ENCODE results near the gene FNDC3B. TPM values are rescaled to one million over a fixed set of nuclear protein-coding genes. Genes with fewer than 3 reads are reported as not detected.

The FNDC3B gene
- polyA plus RNA-seq, 6 donors from 2014 or later, result 1.2 to 3.1 (median 2.2) TPM; not detected in 1

DNA sequence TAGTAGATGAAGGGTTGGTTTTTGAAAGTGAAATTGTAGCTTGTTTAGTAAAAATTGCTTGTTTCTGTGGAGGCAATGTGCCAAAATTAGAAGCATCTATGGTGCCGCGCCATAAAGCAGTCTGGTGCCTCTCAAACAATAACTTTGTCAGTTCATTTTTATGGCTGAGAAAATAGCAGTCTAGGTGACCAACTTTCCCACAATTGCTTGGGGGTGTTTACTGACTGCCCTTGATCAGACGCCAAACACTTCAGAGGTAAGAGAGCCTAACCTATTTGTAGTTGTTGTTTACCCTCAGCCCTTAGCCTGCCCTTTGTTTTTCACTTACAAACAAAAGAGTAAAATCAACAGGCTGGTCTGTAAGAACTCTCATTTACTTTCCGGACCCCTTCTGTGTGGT lies 174.5 kb downstream of the FNDC3B start:
- no peaks in the 10 kb centered on the region for H3K9me3 Mint-ChIP-seq
- H3K36me3 Mint-ChIP-seq, result peaks cover 0 to 3% of the 10 kb centered on the region in 2 donors
- H3K27ac Mint-ChIP-seq, result no peak overlapping the region
- peaks cover 0 to 3% (median 0%) of the 10 kb centered on the region in 3 donors for H3K4me1 Mint-ChIP-seq
- H3K27me3 Mint-ChIP-seq, result no peaks in the 10 kb centered on the region
- DNase-seq, result no peak
- H3K4me3 Mint-ChIP-seq, result no peak overlapping the region
- ATAC-seq (ENCODE audit: low read depth in 2 of 2), result no peak

DNA sequence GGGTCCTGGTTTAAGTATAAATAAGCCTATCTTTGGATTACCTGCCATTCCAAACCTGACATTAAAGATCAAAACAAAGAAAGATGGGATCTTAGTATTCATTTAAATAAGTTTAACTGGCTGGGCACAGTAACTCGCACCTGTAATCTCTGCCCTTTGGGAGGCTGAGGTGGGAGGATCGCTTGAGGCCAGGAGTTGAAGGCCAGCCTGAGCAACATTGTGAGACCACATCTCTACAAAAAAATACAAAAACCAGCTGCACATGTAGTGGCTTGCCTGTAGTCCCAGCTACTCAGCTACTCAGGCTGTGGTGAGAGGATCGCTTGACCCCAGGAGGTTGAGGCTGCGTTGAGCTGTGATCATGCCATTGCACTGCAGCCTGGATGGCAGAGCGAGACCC lies 176.9 kb downstream of the FNDC3B start:
- Mint-ChIP-seq H3K4me1 (peaks cover 0 to 3% (median 0%) of the 10 kb centered on the region in 3 donors), H3K27me3 (no peaks in the 10 kb centered on the region), H3K9me3 (no peaks in the 10 kb centered on the region), H3K36me3 (peaks cover 0 to 3% of the 10 kb centered on the region in 2 donors), H3K4me3 (no peak overlapping the region), H3K27ac (peak overlapping the region in 1 of 6 donors; percentile 13)
- DNase-seq (no peak), ATAC-seq (ENCODE audit: low read depth in 2 of 2) (no peak)

DNA sequence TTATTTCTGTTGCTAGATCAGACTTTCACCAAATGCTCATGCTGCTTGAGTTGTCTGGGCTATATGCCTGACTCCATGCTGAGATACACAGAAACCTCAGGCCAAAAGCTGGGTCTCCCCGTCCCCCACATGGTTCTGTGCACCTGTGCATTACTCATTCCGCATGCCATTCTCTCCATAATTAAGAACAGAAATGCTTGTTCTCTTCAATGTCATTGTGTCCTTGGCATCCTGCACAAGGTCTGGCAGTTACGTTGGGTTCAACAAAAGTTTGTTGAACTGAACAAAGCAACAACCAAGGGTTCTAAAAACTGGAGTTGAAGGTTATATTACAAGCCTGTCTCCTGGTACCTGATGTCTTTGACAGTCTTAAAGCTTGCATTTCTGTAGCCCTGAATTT lies 177.5 kb downstream of the FNDC3B start:
- Mint-ChIP-seq H3K36me3 (peaks cover 0 to 3% of the 10 kb centered on the region in 2 donors), H3K4me3 (no peak overlapping the region), H3K27me3 (no peaks in the 10 kb centered on the region), H3K27ac (no peak overlapping the region), H3K9me3 (no peaks in the 10 kb centered on the region), H3K4me1 (peaks cover 0 to 3% (median 0%) of the 10 kb centered on the region in 3 donors)
- ATAC-seq (ENCODE audit: low read depth in 2 of 2), result no peak
- DNase-seq, result no peak

DNA sequence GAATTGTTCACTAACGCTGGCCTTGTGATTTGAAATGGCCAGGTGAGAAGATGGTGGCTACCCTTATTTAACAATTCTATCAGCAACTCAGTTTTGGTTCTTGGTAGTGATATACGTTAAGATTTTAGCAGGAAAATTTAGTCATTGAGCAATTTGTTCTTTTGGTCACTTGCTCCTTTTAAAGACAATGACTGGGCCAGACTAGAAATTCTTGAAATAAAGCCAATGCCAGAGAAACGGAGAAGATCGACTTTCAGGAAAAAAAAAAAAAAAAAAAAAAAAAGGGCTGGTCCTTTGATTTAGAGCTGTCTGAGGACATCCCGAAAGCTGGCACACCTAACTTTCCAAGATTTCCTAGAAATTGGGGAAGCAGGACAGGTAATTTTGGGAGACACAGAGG lies 178.5 kb downstream of the FNDC3B start:
- no peaks in the 10 kb centered on the region for H3K27me3 Mint-ChIP-seq
- no peaks in the 10 kb centered on the region for H3K9me3 Mint-ChIP-seq
- H3K4me3 Mint-ChIP-seq, result no peak overlapping the region
- H3K4me1 Mint-ChIP-seq, result peaks cover 0 to 3% (median 0%) of the 10 kb centered on the region in 3 donors
- ATAC-seq (ENCODE audit: low read depth in 2 of 2) (no peak), DNase-seq (no peak)
- no peak overlapping the region for H3K27ac Mint-ChIP-seq
- peaks cover 0 to 3% of the 10 kb centered on the region in 2 donors for H3K36me3 Mint-ChIP-seq

DNA sequence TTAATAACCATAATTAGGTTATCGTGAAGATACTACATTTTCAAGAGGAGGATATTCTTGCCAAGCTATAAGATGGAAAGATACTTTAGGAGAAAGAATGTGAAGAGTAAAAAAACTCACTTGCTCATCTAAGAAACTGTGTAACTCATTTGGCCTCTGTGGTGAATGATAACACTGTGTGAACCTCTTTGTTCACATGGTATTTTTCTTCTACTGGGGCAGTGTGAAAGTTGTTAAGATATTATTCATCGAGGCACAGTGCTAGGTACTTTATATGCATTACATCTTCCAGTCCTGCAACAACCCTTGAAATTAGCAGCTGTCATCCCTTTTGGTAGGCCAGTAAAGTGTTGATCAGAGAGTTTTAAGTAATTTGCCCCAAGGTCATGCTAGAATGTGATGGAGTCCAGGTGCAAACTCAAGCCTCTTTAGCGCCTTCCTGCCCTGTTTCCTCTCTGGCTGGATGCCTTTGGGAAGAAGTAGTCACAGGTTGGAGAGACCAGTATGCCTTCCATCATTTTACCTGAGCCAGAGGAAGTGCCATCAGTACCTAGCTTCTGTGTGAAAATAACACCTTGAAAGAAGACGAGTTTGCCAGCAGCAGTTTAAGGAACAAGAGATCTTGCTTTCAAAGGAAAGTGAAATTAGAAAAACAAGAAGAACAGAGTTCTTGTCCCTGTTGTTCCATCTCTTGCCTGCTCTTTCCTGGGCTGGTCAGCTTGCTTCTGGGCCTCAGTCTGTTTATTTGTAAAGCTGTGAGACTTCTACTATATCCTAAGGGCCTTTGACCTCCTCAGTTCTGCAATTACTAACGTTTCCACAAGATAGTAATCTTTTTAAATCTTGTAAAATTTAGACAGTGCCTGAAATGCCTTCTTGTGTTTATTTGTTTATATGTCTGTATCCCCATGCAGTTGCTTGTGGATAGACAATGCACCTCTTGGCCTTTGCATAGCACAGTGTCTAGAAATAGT lies 179.3 kb downstream of the FNDC3B start:
- Mint-ChIP-seq H3K4me3 (no peak overlapping the region), H3K27me3 (no peaks in the 10 kb centered on the region), H3K9me3 (no peaks in the 10 kb centered on the region), H3K36me3 (no peaks in the 10 kb centered on the region), H3K4me1 (peaks cover 0 to 3% (median 0%) of the 10 kb centered on the region in 3 donors), H3K27ac (peak overlapping the region in 1 of 6 donors; percentile 63)
- DNase-seq, result no peak
- no peak for ATAC-seq (ENCODE audit: low read depth in 2 of 2)

DNA sequence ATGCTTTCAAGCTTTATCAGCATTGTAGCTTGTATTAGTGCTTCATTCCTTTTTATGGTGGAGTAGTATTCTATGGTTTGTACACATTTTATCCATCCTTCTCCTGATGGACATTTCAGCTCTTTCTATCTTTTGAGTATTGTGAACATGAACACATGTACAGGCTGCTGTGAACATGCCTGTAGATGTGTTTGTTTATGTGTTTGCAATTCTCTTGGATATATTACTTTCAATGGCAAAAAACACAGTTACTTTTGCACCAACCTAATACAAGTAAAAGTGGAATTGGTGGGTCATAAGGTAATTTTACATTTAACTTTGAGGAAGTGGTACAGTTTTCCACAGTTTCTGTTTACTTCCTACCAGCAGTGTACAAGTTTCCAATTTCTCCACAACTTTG lies 180.4 kb downstream of the FNDC3B start:
- Mint-ChIP-seq H3K36me3 (no peaks in the 10 kb centered on the region), H3K4me3 (no peak overlapping the region), H3K27ac (no peak overlapping the region), H3K4me1 (peaks cover 0 to 3% (median 0%) of the 10 kb centered on the region in 3 donors), H3K9me3 (no peaks in the 10 kb centered on the region), H3K27me3 (no peaks in the 10 kb centered on the region)
- DNase-seq (no peak), ATAC-seq (ENCODE audit: low read depth in 2 of 2) (no peak)

DNA sequence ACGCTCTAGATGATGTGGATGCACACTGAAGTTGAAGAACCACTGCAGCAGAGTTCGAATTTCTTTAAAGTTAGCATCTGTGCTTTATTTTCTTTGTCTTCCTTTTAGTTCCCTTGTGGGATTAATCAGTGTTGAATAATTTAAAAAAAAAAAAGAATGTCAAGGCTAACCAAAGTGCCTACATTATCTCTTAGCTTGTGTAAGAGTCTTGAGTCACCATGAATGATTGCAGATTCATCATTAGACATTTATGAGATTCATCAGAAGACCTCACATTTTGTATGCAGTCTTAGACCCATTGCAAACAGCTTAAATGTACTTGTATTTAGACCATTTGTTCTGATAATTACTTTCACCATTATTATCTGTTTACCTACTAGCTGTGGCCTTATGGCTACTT lies 182.2 kb downstream of the FNDC3B start:
- H3K4me1 Mint-ChIP-seq, result peaks cover 0 to 3% (median 0%) of the 10 kb centered on the region in 3 donors

DNA sequence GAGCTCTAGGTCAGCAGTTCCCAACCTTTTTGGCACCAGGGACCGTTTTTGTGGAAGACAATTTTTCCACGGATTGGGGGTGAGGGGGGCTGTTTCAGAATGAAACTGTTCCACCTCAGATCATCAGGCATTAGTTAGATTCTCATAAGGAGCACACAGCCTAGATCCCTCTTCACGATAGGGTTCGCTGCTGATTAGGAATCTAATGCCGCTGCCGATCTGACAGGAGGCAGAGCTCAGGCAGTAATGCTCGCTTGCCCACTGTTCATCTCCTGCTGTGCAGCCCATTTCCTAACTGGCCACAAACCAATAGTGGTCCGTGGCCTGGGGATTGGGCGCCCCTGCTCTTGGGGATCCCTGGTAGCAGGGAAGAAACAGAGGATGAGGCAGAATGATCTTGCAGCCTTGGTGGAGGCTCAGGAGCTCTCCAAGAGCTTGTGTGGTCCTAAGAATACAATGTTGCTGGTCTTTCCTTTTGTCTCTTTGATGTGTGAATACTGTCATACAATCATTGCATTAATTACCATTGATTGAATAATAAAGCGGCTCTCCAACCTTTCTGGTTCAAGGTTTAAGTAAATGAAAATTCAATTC lies 183.2 kb downstream of the FNDC3B start:
- ATAC-seq (ENCODE audit: low read depth in 2 of 2) (no peak), DNase-seq (no peak)
- Mint-ChIP-seq H3K27ac (no peak overlapping the region), H3K9me3 (no peaks in the 10 kb centered on the region), H3K4me3 (no peak overlapping the region), H3K27me3 (no peaks in the 10 kb centered on the region), H3K4me1 (peaks cover 0 to 3% (median 0%) of the 10 kb centered on the region in 3 donors), H3K36me3 (no peaks in the 10 kb centered on the region)

More for the DNA sequence above, 182.2 kb downstream of the FNDC3B start:
- H3K9me3 Mint-ChIP-seq, result no peaks in the 10 kb centered on the region
- DNase-seq (no peak), ATAC-seq (ENCODE audit: low read depth in 2 of 2) (no peak)
- no peak overlapping the region for H3K27ac Mint-ChIP-seq
- no peaks in the 10 kb centered on the region for H3K36me3 Mint-ChIP-seq
- H3K4me3 Mint-ChIP-seq, result no peak overlapping the region
- no peaks in the 10 kb centered on the region for H3K27me3 Mint-ChIP-seq

DNA sequence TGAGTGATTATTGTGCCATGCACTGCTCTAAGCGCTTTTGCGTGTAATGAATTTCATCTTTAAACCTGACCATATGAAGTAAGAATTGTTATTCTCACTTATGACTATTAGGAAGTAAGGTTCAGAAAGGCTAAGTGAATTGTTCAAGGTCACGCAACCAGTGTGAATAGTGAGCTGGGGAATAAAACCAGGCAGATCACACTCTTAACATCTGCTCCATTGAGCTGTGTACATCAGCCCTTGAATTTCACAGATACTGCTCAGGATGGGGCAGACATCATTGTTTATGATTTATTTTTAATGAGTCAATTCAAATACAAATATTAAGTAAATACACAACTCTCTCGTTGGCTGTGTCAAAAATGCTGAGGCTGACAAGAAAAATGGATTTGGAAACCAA lies 184.5 kb downstream of the FNDC3B start:
- Mint-ChIP-seq H3K27me3 (no peaks in the 10 kb centered on the region), H3K4me3 (no peak overlapping the region), H3K9me3 (no peaks in the 10 kb centered on the region), H3K36me3 (no peaks in the 10 kb centered on the region), H3K4me1 (peaks cover 0 to under 1% (median 0%) of the 10 kb centered on the region in 3 donors), H3K27ac (no peak overlapping the region)
- no peak for ATAC-seq (ENCODE audit: low read depth in 2 of 2)
- no peak for DNase-seq

DNA sequence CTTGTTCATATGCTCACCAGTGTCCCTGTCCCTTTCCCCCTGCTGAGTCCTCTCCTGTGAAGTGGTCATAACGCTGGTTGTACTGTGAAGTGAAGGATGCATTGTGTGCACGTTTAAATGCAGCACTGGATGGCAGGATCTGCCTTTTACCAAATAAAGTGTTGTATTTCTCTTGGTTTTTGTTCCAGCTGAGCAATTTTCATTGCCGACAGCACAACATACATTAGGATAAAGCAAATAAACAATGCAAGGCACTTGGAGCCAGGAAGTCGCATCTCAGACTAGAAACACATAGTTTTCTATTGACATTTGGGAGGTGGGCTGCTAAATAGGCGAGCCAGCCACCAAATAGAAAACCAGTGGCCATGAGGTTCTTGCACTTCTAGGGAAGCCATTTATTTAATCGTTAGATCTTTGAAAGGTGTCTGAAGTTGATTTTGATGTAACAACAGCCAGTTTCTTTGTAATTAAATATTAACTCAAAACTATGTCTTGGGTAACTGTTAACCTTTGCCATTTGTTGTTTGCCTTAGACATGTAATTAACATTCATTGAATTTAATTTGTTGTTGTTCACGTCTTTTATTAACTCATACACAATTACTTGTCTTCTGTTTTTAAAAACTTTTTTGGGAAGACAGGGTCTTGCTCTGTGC lies 185.3 kb downstream of the FNDC3B start:
- Mint-ChIP-seq H3K4me3 (no peak overlapping the region), H3K36me3 (no peaks in the 10 kb centered on the region), H3K4me1 (no peaks in the 10 kb centered on the region), H3K27me3 (no peaks in the 10 kb centered on the region), H3K9me3 (no peaks in the 10 kb centered on the region), H3K27ac (no peak overlapping the region)
- ATAC-seq (ENCODE audit: low read depth in 2 of 2) (no peak), DNase-seq (no peak)

DNA sequence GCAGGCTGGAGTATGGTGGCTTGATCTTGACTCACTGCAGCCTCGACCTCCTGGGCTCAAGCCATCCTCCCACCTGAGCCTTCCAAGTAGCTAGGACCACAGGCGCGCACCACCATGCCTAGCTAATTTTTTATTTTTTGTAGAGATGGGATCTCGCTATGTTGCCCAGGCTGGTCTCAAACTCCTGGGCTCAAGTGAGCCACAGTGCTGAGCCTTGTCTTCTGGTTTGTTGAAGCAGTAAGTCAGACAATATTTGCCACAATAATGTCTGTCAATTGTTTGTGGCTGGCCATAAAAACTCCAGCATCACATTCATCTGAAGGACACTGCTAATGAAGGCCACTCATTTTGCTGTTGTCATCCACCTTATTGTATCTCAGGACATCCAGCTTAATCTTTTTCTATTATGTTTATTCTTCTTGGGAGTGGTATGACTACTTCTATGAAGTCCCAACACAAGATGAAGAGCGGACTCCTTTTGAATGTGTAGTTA lies 185.9 kb downstream of the FNDC3B start:
- no peak for DNase-seq
- no peaks in the 10 kb centered on the region for H3K27me3 Mint-ChIP-seq
- no peak for ATAC-seq (ENCODE audit: low read depth in 2 of 2)
- H3K4me1 Mint-ChIP-seq, result no peaks in the 10 kb centered on the region
- no peak overlapping the region for H3K27ac Mint-ChIP-seq
- no peaks in the 10 kb centered on the region for H3K9me3 Mint-ChIP-seq
- no peak overlapping the region for H3K4me3 Mint-ChIP-seq
- H3K36me3 Mint-ChIP-seq, result no peaks in the 10 kb centered on the region

DNA sequence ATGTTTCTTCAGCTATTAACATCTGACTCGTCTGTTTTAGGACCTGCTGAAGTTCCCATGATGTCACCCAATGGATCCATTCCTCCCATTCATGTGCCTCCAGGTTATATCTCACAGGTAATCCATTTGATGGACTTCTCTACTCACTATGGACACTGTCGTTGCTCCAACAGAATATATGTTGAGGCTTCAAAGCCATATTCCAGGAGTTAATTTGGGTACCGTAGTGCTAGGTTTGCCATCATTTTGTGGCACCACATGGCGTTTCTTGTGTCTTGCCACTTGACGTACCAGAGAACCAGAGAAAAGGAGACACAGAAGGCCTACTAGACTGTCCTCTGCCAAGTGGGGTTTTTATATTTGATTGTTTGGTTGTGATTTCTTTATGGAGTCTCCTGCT lies 187.5 kb downstream of the FNDC3B start:
- Mint-ChIP-seq H3K27me3 (no peaks in the 10 kb centered on the region), H3K27ac (no peak overlapping the region), H3K4me1 (no peaks in the 10 kb centered on the region), H3K36me3 (peaks cover 0 to 6% of the 10 kb centered on the region in 2 donors), H3K9me3 (no peaks in the 10 kb centered on the region), H3K4me3 (no peak overlapping the region)
- ATAC-seq (ENCODE audit: low read depth in 2 of 2), result no peak
- DNase-seq, result no peak

DNA sequence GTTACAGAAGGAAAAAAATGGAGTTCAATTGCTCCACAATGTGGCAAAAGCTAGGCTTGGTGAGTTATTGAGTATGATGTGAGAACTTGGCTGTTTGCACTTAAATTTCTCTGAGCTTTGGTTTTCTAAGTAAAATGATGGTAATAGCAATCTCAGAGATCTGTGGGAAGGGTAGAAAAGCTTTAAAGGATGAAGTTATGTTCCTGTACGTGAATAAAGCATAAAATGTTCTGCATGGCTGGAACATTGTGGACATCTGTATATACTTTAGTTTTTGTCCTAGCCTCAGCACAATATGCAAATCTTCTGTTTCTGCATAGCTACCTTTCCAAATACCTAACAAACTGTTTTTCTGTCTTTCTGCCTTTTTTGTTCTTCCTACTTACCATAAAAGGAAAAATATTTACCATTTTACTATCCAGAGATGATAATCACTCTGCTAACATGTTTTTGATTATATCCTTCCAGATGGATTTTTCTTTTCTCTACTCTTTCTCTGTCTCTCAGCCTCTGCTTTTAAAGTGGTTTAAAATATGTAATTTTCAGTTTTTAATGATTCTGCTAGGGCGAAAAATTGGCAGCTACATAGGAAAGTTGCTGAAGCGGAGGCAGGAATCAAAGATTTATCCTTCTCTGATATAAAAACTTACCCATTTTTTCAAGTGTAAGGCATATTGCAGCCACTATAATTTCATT lies 188.1 kb downstream of the FNDC3B start:
- DNase-seq (no peak), ATAC-seq (ENCODE audit: low read depth in 2 of 2) (no peak)
- Mint-ChIP-seq H3K27me3 (no peaks in the 10 kb centered on the region), H3K27ac (peak overlapping the region in 1 of 6 donors; percentile 66), H3K4me3 (no peak overlapping the region), H3K4me1 (no peaks in the 10 kb centered on the region), H3K9me3 (no peaks in the 10 kb centered on the region), H3K36me3 (peaks cover 0 to 6% of the 10 kb centered on the region in 2 donors)

All from naive B cell (primary cell).